NCI-H2081 treated with DMSO at 0.1 percent for 48 hours (cell line): Measurements from ENCODE around the gene TCFL5.

ENCODE experiments used
- DNase-seq: peaks from one replicate; lab custom pipeline; 2025; lab: John Stamatoyannopoulos, UW

Gene TCFL5

GRCh38 chr20:62861726-62862336 is at the start of gene TCFL5:
TCFL5 (minus strand) TSS chr20:62861822; CDS start chr20:62861670, 152 bp downstream.
- DNase-seq, result no peak

DNA sequence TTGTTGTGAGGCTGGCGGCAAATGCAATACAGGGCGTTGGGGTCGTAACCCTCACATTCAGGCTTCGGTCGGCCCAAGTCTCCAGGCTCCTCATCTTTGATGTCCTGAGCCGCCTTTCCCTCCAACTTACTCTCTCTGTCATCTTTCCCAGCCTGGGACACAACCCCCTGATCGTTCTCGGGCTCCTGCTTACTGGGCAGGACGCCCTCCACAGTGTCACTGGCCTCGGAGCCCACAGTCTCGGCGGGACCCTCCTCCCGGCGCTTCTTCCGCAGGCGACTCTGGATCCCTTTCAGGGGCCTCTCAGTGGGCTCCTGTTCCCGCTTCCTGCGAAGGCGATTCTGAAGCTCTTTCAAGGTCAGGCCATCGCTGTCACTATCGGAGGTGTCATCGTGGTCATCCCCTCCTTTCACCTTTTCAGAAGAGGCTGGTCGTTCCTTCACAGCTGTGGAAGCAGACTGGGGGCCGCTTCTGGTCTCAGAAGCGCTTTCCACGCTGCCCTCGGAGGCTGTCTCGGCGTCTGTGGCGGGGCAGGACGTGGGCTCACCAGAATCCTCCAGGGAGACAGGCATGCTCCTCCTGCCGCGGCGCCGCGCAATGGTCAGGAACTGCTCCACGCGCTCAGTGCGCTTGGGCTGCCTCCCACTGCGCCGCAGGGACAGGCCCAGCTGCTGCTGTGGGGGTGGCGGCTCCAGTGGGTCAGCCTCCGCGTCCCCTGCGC is 49.3 kb upstream of the TCFL5 start:
- DNase-seq, result no peak

- DNase-seq, result no peak
Observed at GRCh38 chr20:62910217-62910766, 48.7 kb upstream of the TCFL5 start.

- DNase-seq, result no peak
Observed at GRCh38 chr20:62908971-62909791, 47.6 kb upstream of the TCFL5 start.

- no peak for DNase-seq
Observed at GRCh38 chr20:62907384-62908317, 46.0 kb upstream of the TCFL5 start.

- DNase-seq, result no peak
Observed at GRCh38 chr20:62906647-62907375, 45.2 kb upstream of the TCFL5 start.

- DNase-seq, result no peak
Observed at GRCh38 chr20:62906209-62906608, 44.6 kb upstream of the TCFL5 start.

DNA sequence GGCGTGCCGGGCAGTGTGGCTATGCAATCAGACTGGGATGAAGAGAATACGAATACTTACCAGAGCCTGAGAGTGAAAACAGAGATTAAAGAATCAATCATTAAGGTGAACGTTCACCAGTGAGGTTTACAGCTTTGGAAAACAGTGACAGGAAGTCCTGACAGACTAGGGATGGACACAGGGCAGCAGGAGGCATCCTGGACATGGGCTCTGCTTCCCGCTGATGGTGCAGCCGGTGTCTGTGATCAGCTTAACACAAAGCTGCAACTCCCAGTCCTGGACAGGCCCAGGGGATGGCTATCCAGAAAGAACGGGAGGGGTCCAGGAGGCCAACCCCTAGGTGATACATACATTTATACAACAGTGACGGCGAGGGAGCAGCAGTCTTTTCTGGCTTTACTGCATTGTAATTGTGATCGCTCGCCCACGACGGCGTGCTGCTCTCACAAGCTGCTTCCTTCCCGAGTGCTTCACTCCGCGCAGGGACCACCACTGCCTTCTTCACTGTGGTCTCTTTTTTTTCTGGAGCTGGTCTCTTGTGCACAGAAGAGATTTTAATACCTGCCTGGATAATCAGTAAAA is 44.0 kb upstream of the TCFL5 start:
- DNase-seq, result no peak

DNA sequence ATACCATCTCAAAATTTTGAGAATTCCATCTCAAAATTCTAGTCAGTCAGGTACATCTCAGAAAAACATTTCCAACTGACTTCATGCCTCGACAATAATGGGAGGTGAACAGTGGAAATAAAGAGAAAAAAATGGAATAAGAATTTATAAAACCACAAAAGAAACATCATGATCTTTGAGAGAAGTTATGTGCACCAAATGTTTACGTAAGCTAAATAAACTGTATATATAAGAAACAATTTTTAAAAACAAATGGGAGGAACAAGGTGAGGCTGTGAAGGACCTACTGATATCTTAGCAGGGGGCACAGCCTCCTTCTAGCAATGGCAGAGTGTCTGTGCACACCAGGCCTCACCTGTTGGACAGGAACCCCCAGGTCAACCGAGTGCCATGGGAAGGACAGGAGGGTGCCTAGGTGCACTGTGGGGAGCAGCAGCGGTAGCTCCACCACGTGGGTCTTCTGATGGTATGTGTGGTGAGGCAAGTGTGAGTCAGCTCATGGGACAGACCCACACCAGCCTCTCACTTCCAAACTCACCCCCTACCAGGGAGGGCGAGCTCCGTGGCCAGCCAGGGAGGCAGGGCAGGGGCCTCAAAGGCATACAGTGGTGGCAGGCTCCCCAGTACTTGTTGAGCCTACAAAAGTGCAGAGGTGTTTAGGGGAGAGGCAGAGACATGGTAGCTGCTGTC is 41.4 kb upstream of the TCFL5 start:
- DNase-seq, result no peak

- DNase-seq, result no peak
Observed at GRCh38 chr20:62901891-62902290, 40.3 kb upstream of the TCFL5 start.

GRCh38 chr20:62900692-62901584 is 39.3 kb upstream of the TCFL5 start:
- DNase-seq, result no peak

- no peak for DNase-seq
Observed at GRCh38 chr20:62900052-62900691, 38.5 kb upstream of the TCFL5 start.

DNA sequence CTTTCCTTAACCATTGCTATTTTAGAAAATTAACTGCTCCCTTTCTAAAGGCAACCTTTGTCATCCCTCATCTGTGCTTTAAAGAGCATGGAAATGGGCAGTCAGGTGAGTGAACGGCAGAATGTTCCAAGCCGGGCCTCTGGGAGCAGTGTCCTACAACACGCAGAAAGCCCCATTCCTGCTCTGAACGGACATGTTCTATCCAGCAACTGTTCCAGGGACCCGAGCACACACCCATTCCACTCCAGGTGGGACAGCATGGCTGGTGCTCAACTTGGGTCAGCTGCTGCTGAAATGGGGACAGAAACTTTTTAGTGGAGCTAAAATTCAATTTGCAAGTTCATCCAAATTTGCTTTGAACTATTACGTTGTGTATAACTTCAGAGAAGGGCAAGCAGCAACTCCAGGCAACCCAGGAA is 38.0 kb upstream of the TCFL5 start:
- no peak for DNase-seq

DNA sequence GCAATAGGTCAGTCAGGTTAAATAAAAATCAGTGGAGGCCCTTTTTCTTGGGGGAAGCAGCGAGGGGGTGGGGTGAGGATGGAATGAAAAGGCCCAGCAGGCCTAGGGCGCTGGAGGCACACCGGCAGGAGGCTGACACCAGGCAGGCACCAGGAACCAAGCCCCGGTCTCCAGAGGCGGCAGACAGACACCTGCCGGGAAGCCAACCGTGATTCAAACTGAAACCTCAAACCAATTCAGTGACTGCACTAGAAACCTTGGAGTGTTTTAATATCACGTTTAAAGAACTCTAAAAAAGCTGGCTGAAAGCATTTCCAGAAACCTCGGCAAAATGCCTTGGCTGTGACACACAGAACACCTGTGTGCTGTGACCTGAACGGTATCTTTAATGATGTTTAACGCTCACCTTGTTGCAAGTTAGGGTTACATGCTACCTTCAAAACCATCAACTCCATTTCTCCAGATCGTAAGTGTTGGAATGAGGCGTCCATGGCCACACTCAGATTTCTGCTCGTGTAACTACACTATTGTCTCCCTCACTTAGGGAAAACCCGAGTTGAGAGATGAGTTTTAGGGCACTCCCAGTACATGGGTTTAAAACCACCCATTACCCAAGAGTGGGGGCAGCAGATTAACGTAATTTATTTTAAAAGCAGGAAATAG is 37.5 kb upstream of the TCFL5 start:
- DNase-seq, result no peak

DNA sequence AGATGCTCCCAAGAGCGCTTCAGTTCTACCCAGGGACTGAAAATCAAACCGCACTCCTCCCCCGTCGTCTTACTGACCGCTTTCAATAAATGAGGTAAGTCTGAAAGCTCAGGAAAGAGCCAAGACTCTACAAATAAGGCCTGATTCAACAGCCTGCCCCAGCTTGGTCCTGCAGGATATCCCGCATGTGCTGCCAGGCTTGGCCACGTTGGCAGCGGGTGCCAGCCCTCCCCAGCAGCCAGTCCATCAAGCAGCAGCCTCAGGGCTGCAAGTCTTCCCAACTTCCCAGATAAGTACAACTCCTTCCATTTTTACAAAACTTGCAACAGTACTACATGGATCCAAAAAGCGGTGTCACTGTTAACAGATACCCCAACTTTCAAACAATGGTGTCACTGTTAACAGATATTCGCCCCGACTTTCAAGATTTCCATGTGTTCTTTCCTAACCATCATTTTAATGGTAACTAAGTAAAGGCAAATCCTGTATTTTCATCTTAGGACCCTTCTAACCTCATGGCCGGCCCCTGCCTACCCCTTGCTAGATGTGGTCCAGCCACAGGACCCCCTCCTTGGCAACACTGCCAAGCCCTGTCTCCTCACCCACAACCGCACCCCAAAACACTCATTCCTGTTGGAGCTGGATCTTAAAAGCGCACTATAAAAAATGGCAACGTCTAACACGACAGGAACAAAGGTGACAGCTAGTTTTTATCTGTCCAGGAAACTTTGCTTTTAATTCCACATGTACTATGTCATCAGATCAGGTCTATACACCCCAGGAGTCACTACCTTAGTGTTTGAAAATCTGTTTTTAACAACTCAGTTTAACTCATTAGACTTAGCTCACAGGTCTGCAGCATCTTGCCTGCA is 36.7 kb upstream of the TCFL5 start:
- DNase-seq, result no peak

DNA sequence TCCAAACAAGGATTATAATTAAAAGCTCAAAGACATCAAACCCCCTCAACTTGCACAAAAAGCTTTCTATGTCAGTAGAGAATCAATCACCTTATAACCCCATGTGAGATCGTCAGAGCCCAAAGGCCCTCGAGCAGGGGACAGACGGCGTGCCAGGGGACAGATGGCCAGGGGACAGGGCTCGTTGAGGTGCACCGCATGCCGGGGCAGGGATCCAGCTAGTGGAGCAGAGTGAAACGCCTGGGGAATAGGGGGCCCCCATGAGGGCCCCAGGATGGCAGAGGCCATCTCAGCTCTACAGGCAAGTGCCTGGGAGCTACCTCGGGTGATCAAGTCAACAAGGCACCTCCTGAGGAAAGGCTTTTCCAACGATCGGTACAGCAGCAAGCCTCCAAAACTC is 36.0 kb upstream of the TCFL5 start:
- no peak for DNase-seq

GRCh38 chr20:62896526-62896925 is 34.9 kb upstream of the TCFL5 start:
- DNase-seq, result no peak
